GM23338 (cell line): ENCODE results near the gene C1QL4.

Source experiments
- CTCF ChIP-seq, 2 experiments: fragments of 200-600 bp in 1 of 2; sonication (generic) in 1 of 2; conservative IDR thresholded peaks; 2 replicates each; pipeline versions ENCODE4 v1.5.1 to v1.6.1; 2016 to 2017; ENCODE audit warnings: antibody characterized with exemption in 2 of 2, low read depth in 2 of 2, mild to moderate bottlenecking in 2 of 2, moderate library complexity in 1 of 2
- EZH2phosphoT487 ChIP-seq: fragments of 200-600 bp; sonication (generic); IDR thresholded peaks from one replicate; pipeline ENCODE4 v1.8.1; 2018; ENCODE audit warnings: antibody characterized with exemption; ENCODE audit not compliant: unreplicated experiment

GRCh38 chr12:49362077-49362476, 25.1 kb upstream of the C1QL4 start:
- TF ChIP-seq CTCF (conservative IDR thresholded peaks at IDR 0.05; ENCODE audit: low read depth in 2 of 2) (no peak), EZH2phosphoT487 (no peak)
